ENCODE measurements around the gene RHOBTB3.

- TF ChIP-seq EP300 (IDR thresholded peaks at IDR 0.05) (no peak), POLR2A (IDR thresholded peaks at IDR 0.05) (no peak), CTCF (IDR thresholded peaks at IDR 0.05) (no peak)
Observed at GRCh38 chr5:95839658-95840057, 108.5 kb downstream of the RHOBTB3 start.

All from stomach (tissue), 4 donors.